Dendritic cell treated with granulocyte-macrophage colony-stimulating factor and Interleukin-4, amounts not matched to agents 40 ng/mL and 50 ng/mL, for 4 days (primary cell): ENCODE data around the gene SGCB.
A peak's percentile ranks its signal among the peaks of the same experiment; 100 is the strongest.

Experiments
- H3K27ac Mint-ChIP-seq: one replicate; pipeline ENCODE4 v1.8.0; 2022; ENCODE audit warnings: mild to moderate bottlenecking, mixed read lengths
- H3K27me3 Mint-ChIP-seq: one replicate; pipeline ENCODE4 v1.8.0; 2022; ENCODE audit warnings: mild to moderate bottlenecking, mixed read lengths
- H3K36me3 Mint-ChIP-seq: one replicate; pipeline ENCODE4 v1.8.0; 2022; ENCODE audit warnings: low read depth, mixed read lengths
- H3K4me1 Mint-ChIP-seq: one replicate; pipeline ENCODE4 v1.8.0; 2022; ENCODE audit warnings: low read depth, mixed read lengths
- H3K4me3 Mint-ChIP-seq: one replicate; pipeline ENCODE4 v1.8.0; 2022; ENCODE audit warnings: mild to moderate bottlenecking, moderate library complexity, mixed read lengths
- H3K9me3 Mint-ChIP-seq: one replicate; pipeline ENCODE4 v1.8.0; 2022; ENCODE audit warnings: mixed read lengths
- intact Hi-C: fragments of 100-400 bp; cut with micrococcal nuclease; formaldehyde crosslinking; loops from one replicate; pipeline ENCODE4 v1.15.0; 2022

SGCB gene

GRCh38 chr4:52051213-52051614, 13.1 kb upstream of the SGCB start, which contains the start of gene SPATA18:
SPATA18 (plus strand) TSS chr4:52051304; CDS start chr4:52051705, 401 bp downstream.
- H3K27me3 Mint-ChIP-seq = peaks cover 72% of the 10 kb centered on the region
- intact Hi-C loops = no loop called here
- peak within 1 kb of the TSS; percentile 84 for H3K4me3 Mint-ChIP-seq
- H3K27ac Mint-ChIP-seq = peak within 1 kb of the TSS; percentile 51
- H3K36me3 Mint-ChIP-seq = no peaks in the 10 kb centered on the region
- H3K9me3 Mint-ChIP-seq = no peaks in the 10 kb centered on the region
- H3K4me1 Mint-ChIP-seq = peaks cover 29% of the 10 kb centered on the region

- Mint-ChIP-seq H3K4me1 (peaks cover 24% of the 10 kb centered on the region), H3K9me3 (no peaks in the 10 kb centered on the region), H3K36me3 (no peaks in the 10 kb centered on the region), H3K27ac (no peak overlapping the region), H3K27me3 (peaks cover 68% of the 10 kb centered on the region), H3K4me3 (no peak overlapping the region)
- intact Hi-C loops = no loop called here
Observed at GRCh38 chr4:52049266-52049665, 11.2 kb upstream of the SGCB start.

- Mint-ChIP-seq H3K27me3 (peaks cover 52% of the 10 kb centered on the region), H3K9me3 (no peaks in the 10 kb centered on the region), H3K27ac (no peak overlapping the region), H3K4me3 (no peak overlapping the region), H3K4me1 (peaks cover 24% of the 10 kb centered on the region), H3K36me3 (no peaks in the 10 kb centered on the region)
- intact Hi-C loops = no loop called here
Observed at GRCh38 chr4:52045028-52045427, 6.9 kb upstream of the SGCB start.

- intact Hi-C loops = no loop called here
- Mint-ChIP-seq H3K36me3 (no peaks in the 10 kb centered on the region), H3K4me3 (peak overlapping the region; percentile 63), H3K9me3 (no peaks in the 10 kb centered on the region), H3K4me1 (peaks cover 25% of the 10 kb centered on the region), H3K27ac (no peak overlapping the region), H3K27me3 (peaks cover 67% of the 10 kb centered on the region)
Observed at GRCh38 chr4:52037689-52038102, 403 bp downstream of the SGCB start.

- H3K27ac Mint-ChIP-seq = no peak overlapping the region
- no peaks in the 10 kb centered on the region for H3K36me3 Mint-ChIP-seq
- intact Hi-C loops = no loop called here
Observed at GRCh38 chr4:52036886-52037530, 1.1 kb downstream of the SGCB start.

DNA sequence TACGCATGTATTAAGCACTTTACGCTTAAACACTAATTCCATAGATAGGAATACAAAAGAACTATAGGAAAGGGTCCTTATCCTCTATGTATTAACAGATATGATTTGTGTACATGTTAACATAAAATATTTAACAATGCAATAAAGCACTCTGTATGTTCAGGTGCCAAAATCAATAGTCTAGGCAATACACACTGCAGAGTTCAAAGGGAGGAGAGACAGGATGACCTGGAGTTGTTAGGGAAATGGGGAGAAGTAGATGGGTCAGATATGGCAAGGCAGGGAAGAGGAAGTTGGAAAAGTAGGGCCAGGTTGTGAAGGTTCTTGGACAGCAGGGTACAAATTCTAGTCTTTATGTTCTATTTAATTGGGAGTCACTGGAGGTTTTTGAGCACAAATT, 2.9 kb downstream of the SGCB start:
- Mint-ChIP-seq H3K27ac (no peak overlapping the region), H3K9me3 (no peaks in the 10 kb centered on the region), H3K4me3 (no peak overlapping the region), H3K36me3 (no peaks in the 10 kb centered on the region), H3K4me1 (peaks cover 22% of the 10 kb centered on the region), H3K27me3 (peaks cover 47% of the 10 kb centered on the region)
- intact Hi-C loops = no loop called here

More at GRCh38 chr4:52036886-52037530, 1.1 kb downstream of the SGCB start:
- no peaks in the 10 kb centered on the region for H3K9me3 Mint-ChIP-seq
- peaks cover 62% of the 10 kb centered on the region for H3K27me3 Mint-ChIP-seq
- H3K4me3 Mint-ChIP-seq = no peak overlapping the region
- peaks cover 23% of the 10 kb centered on the region for H3K4me1 Mint-ChIP-seq

DNA sequence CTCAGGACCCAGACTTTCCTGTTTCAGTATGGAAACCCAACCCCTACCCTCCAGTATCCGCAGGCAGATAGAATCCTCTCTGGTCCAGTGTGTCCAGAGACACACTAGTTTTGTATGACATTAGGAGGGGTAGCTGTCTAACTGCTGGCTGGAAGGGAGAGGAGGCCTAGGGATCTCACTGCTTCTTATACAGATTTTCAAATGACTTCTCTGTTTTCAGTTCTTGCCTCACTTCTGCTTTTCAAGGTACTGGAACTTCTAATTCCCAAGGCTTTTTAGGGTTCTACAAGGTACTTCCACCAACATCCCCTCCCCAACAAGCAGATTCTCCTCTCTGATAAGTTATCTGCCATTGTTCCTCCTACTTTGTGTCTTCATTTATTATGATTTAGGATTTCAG, 6.1 kb downstream of the SGCB start:
- H3K9me3 Mint-ChIP-seq = no peaks in the 10 kb centered on the region
- peaks cover 11% of the 10 kb centered on the region for H3K4me1 Mint-ChIP-seq
- H3K36me3 Mint-ChIP-seq = peaks cover 6% of the 10 kb centered on the region
- H3K27ac Mint-ChIP-seq = peak overlapping the region; percentile 14
- no peak overlapping the region for H3K4me3 Mint-ChIP-seq
- intact Hi-C loops = no loop called here
- peaks cover 19% of the 10 kb centered on the region for H3K27me3 Mint-ChIP-seq

GRCh38 chr4:52028970-52029369, 9.1 kb downstream of the SGCB start:
- H3K36me3 Mint-ChIP-seq = peaks cover 6% of the 10 kb centered on the region
- intact Hi-C loops = no loop called here
- peaks cover 11% of the 10 kb centered on the region for H3K4me1 Mint-ChIP-seq

GRCh38 chr4:52019936-52020657, 18.0 kb downstream of the SGCB start, which contains the start of gene LRRC66:
LRRC66 (minus strand) TSS chr4:52020363; CDS start chr4:52017613, 2,750 bp downstream.
- H3K9me3 Mint-ChIP-seq = no peaks in the 10 kb centered on the region
- intact Hi-C loops = no loop called here
- H3K27me3 Mint-ChIP-seq = no peaks in the 10 kb centered on the region
- H3K4me3 Mint-ChIP-seq = no peak within 1 kb of the TSS
- H3K27ac Mint-ChIP-seq = no peak within 1 kb of the TSS
- no peaks in the 10 kb centered on the region for H3K36me3 Mint-ChIP-seq
- peaks cover 12% of the 10 kb centered on the region for H3K4me1 Mint-ChIP-seq

More at GRCh38 chr4:52028970-52029369, 9.1 kb downstream of the SGCB start:
- Mint-ChIP-seq H3K27me3 (no peaks in the 10 kb centered on the region), H3K27ac (no peak overlapping the region), H3K9me3 (no peaks in the 10 kb centered on the region), H3K4me3 (no peak overlapping the region)

GRCh38 chr4:52017814-52018213, 20.3 kb downstream of the SGCB start:
- H3K27me3 Mint-ChIP-seq = no peaks in the 10 kb centered on the region
- no peak overlapping the region for H3K27ac Mint-ChIP-seq
- H3K4me1 Mint-ChIP-seq = peaks cover 19% of the 10 kb centered on the region
- H3K36me3 Mint-ChIP-seq = no peaks in the 10 kb centered on the region
- no peak overlapping the region for H3K4me3 Mint-ChIP-seq
- intact Hi-C loops = no loop called here
- no peaks in the 10 kb centered on the region for H3K9me3 Mint-ChIP-seq

DNA sequence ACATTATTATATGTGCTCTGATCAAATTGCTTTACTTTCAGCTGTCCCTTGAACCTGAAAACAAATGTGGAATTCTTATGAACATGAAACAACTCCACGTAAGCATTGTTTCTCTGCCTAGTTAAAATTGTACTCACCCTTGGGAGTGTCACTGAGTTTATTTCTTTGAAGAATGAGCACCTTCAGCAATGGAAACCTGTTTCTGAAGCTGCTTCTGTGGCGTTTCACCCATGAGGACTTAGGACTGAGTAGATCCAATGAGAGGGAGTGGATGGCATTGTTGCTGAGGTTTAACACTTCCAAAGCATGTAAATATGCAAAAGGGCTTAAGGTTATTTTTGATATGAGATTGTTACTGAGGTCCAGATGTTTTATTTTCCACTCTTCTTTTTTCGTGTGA, 21.1 kb downstream of the SGCB start:
- Mint-ChIP-seq H3K36me3 (no peaks in the 10 kb centered on the region), H3K4me3 (no peak overlapping the region), H3K4me1 (peaks cover 19% of the 10 kb centered on the region), H3K27me3 (no peaks in the 10 kb centered on the region), H3K9me3 (no peaks in the 10 kb centered on the region), H3K27ac (no peak overlapping the region)
- intact Hi-C loops = no loop called here

DNA sequence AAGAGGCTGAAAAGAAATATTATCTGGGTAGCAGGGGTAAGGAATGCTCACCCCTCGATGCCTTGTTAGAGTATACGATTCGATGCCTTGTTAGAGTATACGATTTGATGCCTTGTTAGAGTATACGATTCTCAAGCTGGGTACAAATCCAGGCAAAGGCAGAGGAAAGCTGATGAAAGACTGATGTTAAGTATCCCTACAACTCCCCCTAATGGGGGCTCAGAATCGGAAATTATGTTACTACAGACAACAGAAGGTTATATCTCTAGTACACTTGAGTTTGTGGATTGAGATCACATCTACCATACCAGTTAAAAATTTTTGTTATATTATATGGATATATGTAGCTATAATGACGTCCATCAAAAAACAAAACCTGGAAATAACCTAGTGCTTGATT, 22.7 kb downstream of the SGCB start:
- Mint-ChIP-seq H3K27me3 (no peaks in the 10 kb centered on the region), H3K36me3 (no peaks in the 10 kb centered on the region), H3K4me1 (peaks cover 17% of the 10 kb centered on the region), H3K4me3 (no peak overlapping the region), H3K9me3 (no peaks in the 10 kb centered on the region), H3K27ac (no peak overlapping the region)
- intact Hi-C loops = no loop called here

- Mint-ChIP-seq H3K27ac (no peak overlapping the region), H3K36me3 (no peaks in the 10 kb centered on the region), H3K27me3 (no peaks in the 10 kb centered on the region), H3K4me3 (no peak overlapping the region), H3K4me1 (peaks cover 12% of the 10 kb centered on the region), H3K9me3 (no peaks in the 10 kb centered on the region)
- intact Hi-C loops = no loop called here
Observed at GRCh38 chr4:52014903-52015302, 23.2 kb downstream of the SGCB start.

GRCh38 chr4:52012651-52013050, 25.4 kb downstream of the SGCB start:
- H3K4me1 Mint-ChIP-seq = peaks cover 9% of the 10 kb centered on the region
- no peak overlapping the region for H3K4me3 Mint-ChIP-seq
- intact Hi-C loops = no loop called here

More at GRCh38 chr4:52012651-52013050, 25.4 kb downstream of the SGCB start:
- no peaks in the 10 kb centered on the region for H3K36me3 Mint-ChIP-seq
- H3K27me3 Mint-ChIP-seq = no peaks in the 10 kb centered on the region
- no peak overlapping the region for H3K27ac Mint-ChIP-seq
- H3K9me3 Mint-ChIP-seq = no peaks in the 10 kb centered on the region
